ENCODE data around the gene CKMT1A.
"Not testable (repeated sequence)": the region's sequence is repeated elsewhere in the genome, so short reads cannot be mapped to it uniquely, and the experiment has no call there.

CKMT1A gene

GRCh38 chr15:43693148-43694022 is at the start of gene CKMT1A:
TSS of gene CKMT1A (plus strand) at chr15:43693859. CDS start at chr15:43694051, 192 bp downstream.
- not testable (repeated sequence) for DNase-seq

- DNase-seq, result no peak
Observed at GRCh38 chr15:43648649-43649429, 44.8 kb upstream of the CKMT1A start, which contains the start of gene CATSPER2. TSS of gene CATSPER2 (minus strand) at chr15:43648844. CDS start at chr15:43648061, 783 bp downstream.

- not testable (repeated sequence) for DNase-seq
Observed at GRCh38 chr15:43649430-43649926, 44.2 kb upstream of the CKMT1A start.

GRCh38 chr15:43659727-43660126 is 33.9 kb upstream of the CKMT1A start:
- DNase-seq, result not testable (repeated sequence)

- DNase-seq, result not testable (repeated sequence)
Observed at GRCh38 chr15:43662293-43662692, 31.4 kb upstream of the CKMT1A start.

GRCh38 chr15:43663333-43663732 is 30.3 kb upstream of the CKMT1A start:
- DNase-seq, result not testable (repeated sequence)

- DNase-seq, result not testable (repeated sequence)
Observed at GRCh38 chr15:43666177-43666576, 27.5 kb upstream of the CKMT1A start.

GRCh38 chr15:43674175-43674574 is 19.5 kb upstream of the CKMT1A start:
- not testable (repeated sequence) for DNase-seq

- DNase-seq, result not testable (repeated sequence)
Observed at GRCh38 chr15:43689604-43690301, 3.9 kb upstream of the CKMT1A start.

GRCh38 chr15:43692679-43693078 is 980 bp upstream of the CKMT1A start:
- DNase-seq, result not testable (repeated sequence)

GRCh38 chr15:43702174-43702573 is 8.5 kb downstream of the CKMT1A start:
- no peak for DNase-seq

GRCh38 chr15:43702701-43703424 is 9.2 kb downstream of the CKMT1A start:
- DNase-seq, result no peak

- not testable (repeated sequence) for DNase-seq
Observed at GRCh38 chr15:43710431-43711131, 16.9 kb downstream of the CKMT1A start.

GRCh38 chr15:43723151-43723550 is 29.5 kb downstream of the CKMT1A start:
- no peak for DNase-seq

GRCh38 chr15:43726306-43726705 is 32.6 kb downstream of the CKMT1A start:
- DNase-seq, result not testable (repeated sequence)

GRCh38 chr15:43728053-43728725 is 34.5 kb downstream of the CKMT1A start:
- not testable (repeated sequence) for DNase-seq

- no peak for DNase-seq
Observed at GRCh38 chr15:43735416-43735815, 41.8 kb downstream of the CKMT1A start.

GRCh38 chr15:43746245-43746902 is 52.7 kb downstream of the CKMT1A start, which contains the start of gene PDIA3:
TSS of gene PDIA3 (plus strand) at chr15:43746438. CDS start at chr15:43746540, 102 bp downstream.
- DNase-seq, result peak; percentile 84

- DNase-seq, result peak; percentile 21
Observed at GRCh38 chr15:43746903-43747309, 53.2 kb downstream of the CKMT1A start.

GRCh38 chr15:43748376-43748775 is 54.7 kb downstream of the CKMT1A start:
- DNase-seq, result peak; percentile 44

Data from CD4-positive, alpha-beta T cell treated with Interleukin-4 for 4 hours (primary cell).